Measurements from ENCODE around the gene STK33. TPM values are rescaled to one million over a fixed set of nuclear protein-coding genes. Genes with fewer than 3 reads are reported as not detected.
A peak's percentile ranks its signal among the peaks of the same experiment; 100 is the strongest.

Gene STK33
- polyA plus RNA-seq, 4 donors = 26.5 to 31.7 (median 29.0) TPM

- no peak for DNase-seq (ENCODE audit: low read depth in 4 of 4, low spot score in 3 of 4)
These were observed 10.2 kb upstream of the STK33 start for GRCh38 chr11:8604078-8604723.

DNA sequence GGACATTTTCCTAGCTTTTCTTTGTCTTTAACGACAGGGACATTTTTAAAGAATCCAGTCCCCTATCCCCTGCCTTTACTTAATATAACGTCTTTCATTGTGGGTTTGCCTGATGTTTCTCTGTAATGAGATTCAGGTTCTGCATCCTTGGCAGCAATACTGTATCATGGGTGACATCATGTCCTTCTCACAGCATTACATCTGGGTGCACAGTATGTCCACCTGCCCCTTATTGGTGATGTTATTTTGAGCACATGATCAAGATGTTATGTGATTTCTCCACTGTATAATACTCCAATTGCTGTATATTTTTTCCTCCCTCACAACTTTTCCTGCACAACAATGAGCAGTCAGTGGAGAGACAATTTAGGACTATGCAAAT is 9.7 kb upstream of the STK33 start:
- no peak for DNase-seq (ENCODE audit: low read depth in 4 of 4, low spot score in 3 of 4)

GRCh38 chr11:8601376-8602133 is 7.5 kb upstream of the STK33 start:
- no peak for DNase-seq (ENCODE audit: low read depth in 4 of 4, low spot score in 3 of 4)

DNA sequence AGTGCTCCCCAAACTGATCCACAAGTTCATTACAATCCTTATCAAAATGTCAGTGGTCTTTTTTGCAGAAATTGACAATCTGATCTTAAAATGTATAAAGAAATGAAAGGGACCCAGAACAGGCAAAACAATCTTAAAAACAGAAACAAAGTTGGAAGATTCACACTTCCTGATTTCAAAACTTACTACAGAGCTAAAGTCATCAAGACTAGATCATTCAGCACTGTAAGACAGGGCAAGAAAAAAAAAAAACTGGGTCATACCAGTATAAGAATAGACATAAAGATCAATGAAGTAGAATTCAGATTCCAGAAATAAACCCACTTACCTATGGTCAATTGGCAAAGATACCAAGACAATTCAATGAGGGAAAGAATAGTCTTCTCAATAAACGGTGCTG is 4.5 kb upstream of the STK33 start:
- DNase-seq (ENCODE audit: low read depth in 4 of 4, low spot score in 3 of 4) = no peak

DNA sequence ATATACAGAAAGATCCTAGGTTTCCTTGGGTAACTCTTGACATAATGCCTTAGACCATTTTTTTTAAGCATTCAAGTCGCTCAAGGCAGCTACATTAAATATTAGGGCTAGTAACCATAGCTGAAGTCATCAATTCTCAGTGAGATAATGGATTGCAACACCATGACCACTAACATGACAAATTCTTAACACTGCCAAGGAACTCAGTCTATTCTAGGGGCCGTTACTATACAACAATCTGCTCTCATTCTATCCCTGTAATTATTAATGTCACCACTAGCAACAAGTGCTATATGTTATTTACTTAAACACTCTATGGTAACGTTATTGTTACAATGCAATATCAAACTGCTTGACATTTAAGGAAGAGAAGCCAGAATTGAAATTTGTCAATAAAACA is 3.2 kb upstream of the STK33 start:
- DNase-seq (ENCODE audit: low read depth in 4 of 4, low spot score in 3 of 4) = no peak

DNA sequence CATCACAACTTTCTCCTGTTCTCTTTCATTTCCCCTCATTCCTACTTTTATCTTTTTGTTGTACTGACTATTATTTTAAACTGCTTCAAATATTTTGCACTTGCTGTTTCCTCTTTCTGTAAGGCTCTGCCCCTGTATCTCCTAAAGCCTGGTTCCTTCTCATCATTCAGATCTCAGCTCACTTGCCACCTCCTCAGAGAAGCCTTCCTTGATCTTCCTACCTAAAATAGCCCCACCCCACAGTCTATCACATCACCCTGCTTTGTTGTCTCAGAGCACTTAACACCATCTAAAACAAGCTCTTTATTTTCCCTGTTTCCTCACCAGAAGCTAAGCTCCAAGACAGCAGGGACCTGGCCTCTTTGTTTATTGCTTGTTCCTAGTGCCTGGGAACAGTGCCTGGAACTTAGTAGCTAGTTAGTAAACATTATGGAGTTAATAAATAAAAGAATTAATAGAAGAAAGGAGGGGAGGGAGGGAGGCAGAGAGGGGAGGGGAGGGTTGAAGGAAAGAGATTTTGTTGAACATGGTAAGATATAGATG is 2.5 kb upstream of the STK33 start:
- DNase-seq (ENCODE audit: low read depth in 4 of 4, low spot score in 3 of 4) = no peak

DNA sequence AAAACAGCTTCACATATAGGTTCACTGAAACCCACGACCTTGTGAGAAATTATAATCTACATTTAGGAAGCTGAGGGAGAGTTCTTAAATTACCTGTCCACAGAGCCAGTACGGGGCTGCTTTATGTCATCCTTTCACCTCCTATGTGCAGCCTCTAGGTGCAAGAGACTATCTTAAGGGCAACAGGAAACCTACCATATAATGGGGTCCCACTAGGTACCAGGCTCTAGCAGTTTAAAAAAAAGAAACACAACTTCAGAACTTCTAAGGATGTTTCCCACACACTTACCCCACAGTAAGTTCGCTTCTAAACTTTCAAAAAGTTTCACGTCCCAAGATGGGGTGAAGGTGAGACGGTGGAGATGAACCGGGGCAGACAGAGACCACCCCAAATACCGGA is 573 bp downstream of the STK33 start:
- DNase-seq (ENCODE audit: low read depth in 4 of 4, low spot score in 3 of 4) = no peak

- no peak for DNase-seq (ENCODE audit: low read depth in 4 of 4, low spot score in 3 of 4)
These were observed 6.1 kb downstream of the STK33 start for GRCh38 chr11:8587915-8588314.

GRCh38 chr11:8586805-8587204 is 7.2 kb downstream of the STK33 start:
- no peak for DNase-seq (ENCODE audit: low read depth in 4 of 4, low spot score in 3 of 4)

DNA sequence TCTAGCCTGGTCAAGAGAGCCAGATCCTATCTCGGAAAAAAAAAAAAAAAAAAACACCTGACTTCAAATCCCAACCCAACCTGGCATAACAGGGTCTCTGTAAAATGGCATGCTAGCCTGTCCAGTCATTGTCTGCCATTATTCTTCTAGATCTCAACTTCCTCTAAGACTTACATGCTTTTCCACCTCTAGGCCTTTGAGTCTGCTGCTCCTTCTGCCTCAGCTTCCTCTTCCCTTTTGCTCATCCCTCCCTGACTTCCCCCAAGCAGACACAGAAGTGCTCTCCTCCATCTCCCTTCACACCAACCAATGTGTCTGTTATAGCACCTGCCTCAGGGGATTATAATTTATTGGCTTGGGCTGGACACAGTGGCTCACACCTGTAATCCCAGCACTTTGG is 7.8 kb downstream of the STK33 start:
- DNase-seq (ENCODE audit: low read depth in 4 of 4, low spot score in 3 of 4) = no peak

- DNase-seq (ENCODE audit: low read depth in 4 of 4, low spot score in 3 of 4) = no peak
These were observed 9.5 kb downstream of the STK33 start for GRCh38 chr11:8584511-8584910.

- no peak for DNase-seq (ENCODE audit: low read depth in 4 of 4, low spot score in 3 of 4)
These were observed 9.9 kb downstream of the STK33 start for GRCh38 chr11:8584082-8584481.

- no peak for DNase-seq (ENCODE audit: low read depth in 4 of 4, low spot score in 3 of 4)
These were observed 12.7 kb downstream of the STK33 start for GRCh38 chr11:8581300-8581699.

GRCh38 chr11:8577791-8578581 is 16.0 kb downstream of the STK33 start:
- no peak for DNase-seq (ENCODE audit: low read depth in 4 of 4, low spot score in 3 of 4)

DNA sequence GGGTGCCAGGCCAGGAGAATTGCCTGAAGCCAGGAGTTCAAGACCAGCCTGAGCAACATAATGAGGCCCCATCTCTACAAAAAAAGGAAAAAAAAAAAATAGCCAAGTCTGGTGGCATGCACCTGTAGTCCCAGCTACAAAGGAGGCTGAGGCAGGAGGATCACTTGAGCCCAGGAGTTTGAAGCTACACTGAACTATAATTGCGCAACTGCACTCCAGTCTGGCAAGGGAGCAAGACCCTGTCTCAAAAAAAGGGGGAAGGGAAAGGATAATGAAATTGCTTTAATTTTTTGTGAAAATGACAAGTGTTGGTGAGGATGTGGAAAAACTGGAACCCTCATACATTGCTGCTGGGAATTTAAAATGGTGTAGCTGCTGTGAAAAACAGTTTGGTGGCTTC is 19.2 kb downstream of the STK33 start:
- no peak for DNase-seq (ENCODE audit: low read depth in 4 of 4, low spot score in 3 of 4)

GRCh38 chr11:8573777-8574176 is 20.3 kb downstream of the STK33 start:
- no peak for DNase-seq (ENCODE audit: low read depth in 4 of 4, low spot score in 3 of 4)

DNA sequence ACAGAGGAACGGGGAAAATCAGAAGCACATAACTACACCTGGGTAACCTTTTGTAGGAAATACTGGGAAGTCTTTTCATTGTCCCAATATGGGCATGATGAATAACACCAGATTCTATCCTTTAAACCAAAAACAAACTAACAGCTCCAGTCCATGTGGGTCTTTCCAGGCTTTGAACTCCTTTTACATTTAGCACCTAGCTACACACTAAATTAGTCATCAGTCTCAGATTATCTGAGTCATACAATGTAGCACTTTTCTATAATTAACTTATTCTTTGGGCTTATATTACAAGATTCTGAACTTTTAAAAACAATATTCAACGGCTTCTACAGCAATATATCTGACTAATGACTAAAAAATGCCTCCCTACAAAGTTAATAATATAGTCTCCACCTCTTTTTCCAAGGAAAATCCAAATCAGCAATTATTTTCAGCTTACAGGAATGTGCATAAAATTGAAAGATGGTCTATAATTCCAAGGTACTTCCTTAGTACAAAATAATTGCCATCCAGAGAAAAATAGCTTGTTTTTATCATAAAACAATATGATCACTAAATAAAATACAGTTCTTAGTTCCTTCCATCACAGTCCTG is 26.3 kb downstream of the STK33 start:
- no peak for DNase-seq (ENCODE audit: low read depth in 4 of 4, low spot score in 3 of 4)

DNA sequence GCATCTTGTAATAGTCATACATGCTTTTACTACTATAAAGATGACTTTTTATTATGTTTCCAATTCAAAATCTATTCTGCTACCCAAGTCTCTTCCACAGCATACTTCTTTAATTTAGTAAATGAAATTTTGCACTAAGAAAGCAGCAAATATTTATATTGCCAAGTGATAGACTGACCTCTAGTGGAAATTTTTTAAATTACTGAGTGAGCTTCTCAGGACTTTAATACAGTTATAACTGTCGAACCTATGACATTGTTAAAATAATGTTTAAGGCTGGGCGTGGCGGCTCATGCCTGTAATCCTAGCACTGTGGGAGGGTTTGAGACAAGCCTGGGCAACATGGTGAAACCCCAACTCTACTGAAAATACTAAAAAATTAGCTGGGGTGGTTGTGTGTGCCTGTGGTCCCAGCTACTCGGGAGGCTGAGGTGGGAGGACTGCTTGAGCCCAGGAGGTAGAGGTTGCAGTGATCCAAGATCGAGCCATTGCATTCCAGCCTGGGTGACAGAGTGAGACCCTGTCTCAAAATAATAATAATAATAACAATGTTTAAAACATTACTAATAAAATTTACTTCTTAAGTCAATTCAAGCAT is 27.3 kb downstream of the STK33 start:
- peak; percentile 20 to 28 (median 24) for DNase-seq (ENCODE audit: low read depth in 4 of 4, low spot score in 3 of 4)

GRCh38 chr11:8564526-8564925 is 29.5 kb downstream of the STK33 start:
- DNase-seq (ENCODE audit: low read depth in 4 of 4, low spot score in 3 of 4) = no peak

- no peak for DNase-seq (ENCODE audit: low read depth in 4 of 4, low spot score in 3 of 4)
These were observed 32.6 kb downstream of the STK33 start for GRCh38 chr11:8561461-8561860.

- no peak for DNase-seq (ENCODE audit: low read depth in 4 of 4, low spot score in 3 of 4)
These were observed 35.6 kb downstream of the STK33 start for GRCh38 chr11:8558436-8558835.

All from right renal pelvis (tissue), 4 donors.